ENCODE measurements around the gene COL16A1. TPM values are rescaled to one million over a fixed set of nuclear protein-coding genes. Genes with fewer than 3 reads are reported as not detected.

Gene COL16A1
- polyA plus RNA-seq, 1 of the 3 experiments (the other 2 are of a cell fraction) = 10.4 TPM

- WGBS (ENCODE audit: low lambda C conversion rate) = 91% methylated on average over 4 of the region's 7 CpGs
- H3K27ac ChIP-seq (ENCODE audit: low read depth in 2 of 2, low read length in 1 of 2) = no peak overlapping the region
Measured at GRCh38 chr1:31665234-31665878, 38.5 kb downstream of the COL16A1 start.

More at GRCh38 chr1:31665234-31665878, 38.5 kb downstream of the COL16A1 start:
- no peak for DNase-seq
- Histone ChIP-seq H3K27me3 (ENCODE audit: insufficient read depth) (no peaks in the 10 kb centered on the region), H3K36me3 (replicated peaks in 1 of 2; ENCODE audit: control insufficient read depth in 1 of 2, insufficient read depth in 2 of 2, low read length in 1 of 2) (no peaks in the 10 kb centered on the region), H3F3A (replicated peaks; ENCODE audit: insufficient read depth) (no peaks in the 10 kb centered on the region), H4K20me1 (ENCODE audit: insufficient read depth) (no peaks in the 10 kb centered on the region), H3K4me2 (no peak overlapping the region), H3K4me1 (ENCODE audit: control insufficient read depth in 1 of 2, insufficient read depth in 2 of 2, low read depth in 1 of 2, low read length in 1 of 2) (peaks cover 17 to 35% of the 10 kb centered on the region in 2 experiments), H3K9me2 (no peaks in the 10 kb centered on the region), H3K4me3 (ENCODE audit: low read depth in 2 of 2, low read length in 1 of 2) (no peak overlapping the region), H2AFZ (ENCODE audit: low read depth) (no peak overlapping the region), H3K79me2 (ENCODE audit: insufficient read depth) (no peaks in the 10 kb centered on the region), H3K9ac (no peak overlapping the region), H3K9me3 (no peaks in the 10 kb centered on the region)
- ChIA-PET CTCF (interaction anchor here (0.8 to 8.6 kb wide), 23 partner anchors 9 to 299 kb away, joined by 3 to 134 read pairs (median 6); partner anchors contain the start of genes ADGRB2 and PTP4A2), POLR2A (no interaction called here)
- TF ChIP-seq MXI1 (IDR thresholded peaks at IDR 0.05; ENCODE audit: low read depth, low read length) = no peak
- no peak for TF ChIP-seq ZBTB33 (IDR thresholded peaks at IDR 0.05; ENCODE audit: borderline replicate concordance, low read depth)
- no peak for TF ChIP-seq SIN3A (IDR thresholded peaks at IDR 0.05; ENCODE audit: borderline replicate concordance, low read depth, low read length)
- TF ChIP-seq MEF2A (IDR thresholded peaks at IDR 0.05; ENCODE audit: borderline replicate concordance, low read depth) = no peak
- TF ChIP-seq EP300 (IDR thresholded peaks at IDR 0.05; ENCODE audit: borderline replicate concordance in 1 of 2, low read depth in 1 of 2, low read length in 1 of 2) = no peak
- TF ChIP-seq ELF1 (IDR thresholded peaks at IDR 0.05) = no peak
- no peak for TF ChIP-seq RXRA (IDR thresholded peaks at IDR 0.05; ENCODE audit: borderline replicate concordance, low read depth)
- no peak for TF ChIP-seq CHD2 (IDR thresholded peaks at IDR 0.05; ENCODE audit: low read length, partially characterized antibody)
- TF ChIP-seq JUND (IDR thresholded peaks at IDR 0.05) = no peak
- TF ChIP-seq, protein P1, sequence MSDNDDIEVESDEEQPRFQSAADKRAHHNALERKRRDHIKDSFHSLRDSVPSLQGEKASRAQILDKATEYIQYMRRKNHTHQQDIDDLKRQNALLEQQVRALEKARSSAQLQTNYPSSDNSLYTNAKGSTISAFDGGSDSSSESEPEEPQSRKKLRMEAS (IDR thresholded peaks at IDR 0.05; ENCODE audit: low read depth) = no peak
- TF ChIP-seq TAF1 (IDR thresholded peaks at IDR 0.05; ENCODE audit: borderline replicate concordance, low read depth, low read length) = no peak
- TF ChIP-seq, protein P2, sequence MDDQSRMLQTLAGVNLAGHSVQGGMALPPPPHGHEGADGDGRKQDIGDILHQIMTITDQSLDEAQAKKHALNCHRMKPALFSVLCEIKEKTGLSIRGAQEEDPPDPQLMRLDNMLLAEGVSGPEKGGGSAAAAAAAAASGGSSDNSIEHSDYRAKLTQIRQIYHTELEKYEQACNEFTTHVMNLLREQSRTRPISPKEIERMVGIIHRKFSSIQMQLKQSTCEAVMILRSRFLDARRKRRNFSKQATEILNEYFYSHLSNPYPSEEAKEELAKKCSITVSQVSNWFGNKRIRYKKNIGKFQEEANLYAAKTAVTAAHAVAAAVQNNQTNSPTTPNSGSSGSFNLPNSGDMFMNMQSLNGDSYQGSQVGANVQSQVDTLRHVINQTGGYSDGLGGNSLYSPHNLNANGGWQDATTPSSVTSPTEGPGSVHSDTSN (IDR thresholded peaks at IDR 0.05) = no peak
- TF ChIP-seq, protein P3, sequence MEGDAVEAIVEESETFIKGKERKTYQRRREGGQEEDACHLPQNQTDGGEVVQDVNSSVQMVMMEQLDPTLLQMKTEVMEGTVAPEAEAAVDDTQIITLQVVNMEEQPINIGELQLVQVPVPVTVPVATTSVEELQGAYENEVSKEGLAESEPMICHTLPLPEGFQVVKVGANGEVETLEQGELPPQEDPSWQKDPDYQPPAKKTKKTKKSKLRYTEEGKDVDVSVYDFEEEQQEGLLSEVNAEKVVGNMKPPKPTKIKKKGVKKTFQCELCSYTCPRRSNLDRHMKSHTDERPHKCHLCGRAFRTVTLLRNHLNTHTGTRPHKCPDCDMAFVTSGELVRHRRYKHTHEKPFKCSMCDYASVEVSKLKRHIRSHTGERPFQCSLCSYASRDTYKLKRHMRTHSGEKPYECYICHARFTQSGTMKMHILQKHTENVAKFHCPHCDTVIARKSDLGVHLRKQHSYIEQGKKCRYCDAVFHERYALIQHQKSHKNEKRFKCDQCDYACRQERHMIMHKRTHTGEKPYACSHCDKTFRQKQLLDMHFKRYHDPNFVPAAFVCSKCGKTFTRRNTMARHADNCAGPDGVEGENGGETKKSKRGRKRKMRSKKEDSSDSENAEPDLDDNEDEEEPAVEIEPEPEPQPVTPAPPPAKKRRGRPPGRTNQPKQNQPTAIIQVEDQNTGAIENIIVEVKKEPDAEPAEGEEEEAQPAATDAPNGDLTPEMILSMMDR (IDR thresholded peaks at IDR 0.05) = no peak
- no peak for TF ChIP-seq NFIC (IDR thresholded peaks at IDR 0.05; ENCODE audit: borderline replicate concordance)
- no peak for TF ChIP-seq NRF1 (IDR thresholded peaks at IDR 0.05; ENCODE audit: low read depth, low read length)

Data from SK-N-SH (cell line).